GM11168 (cell line): ENCODE measurements around the gene KHNYN.

Experiments
- in situ Hi-C: fragments of 300-500 bp; cut with MboI; formaldehyde crosslinking; loops from one replicate; pipeline ENCODE4 v1.12.0; 2022; ENCODE audit warnings: low sequenced_read_pairs; ENCODE audit not compliant: unreplicated experiment

Gene KHNYN

GRCh38 chr14:24418492-24418873 lies 11.3 kb upstream of the KHNYN start:
- in situ Hi-C loops: no loop called here

- in situ Hi-C loops: no loop called here
These were observed 7.5 kb upstream of the KHNYN start for GRCh38 chr14:24422261-24422660.

GRCh38 chr14:24422694-24423601 lies 6.8 kb upstream of the KHNYN start:
- in situ Hi-C loops: no loop called here

- in situ Hi-C loops: no loop called here
These were observed 4.0 kb upstream of the KHNYN start for GRCh38 chr14:24425704-24426103.

GRCh38 chr14:24426150-24426911 lies 3.4 kb upstream of the KHNYN start:
- in situ Hi-C loops: no loop called here

GRCh38 chr14:24426912-24427536 lies 2.7 kb upstream of the KHNYN start:
- in situ Hi-C loops: no loop called here

GRCh38 chr14:24427537-24428508 lies 1.9 kb upstream of the KHNYN start:
- in situ Hi-C loops: no loop called here

GRCh38 chr14:24428628-24429394 lies 943 bp upstream of the KHNYN start:
- in situ Hi-C loops: no loop called here

GRCh38 chr14:24430143-24430681 lies 458 bp downstream of the KHNYN start:
- in situ Hi-C loops: loop anchor here (10.0 kb wide), 1 partner anchor 65 kb away; the partner anchor contains the start of gene NFATC4

- in situ Hi-C loops: loop anchor here (10.0 kb wide), 1 partner anchor 66 kb away; the partner anchor contains the start of gene NFATC4
These were observed 1.2 kb downstream of the KHNYN start for GRCh38 chr14:24430682-24431568.

GRCh38 chr14:24431569-24432258 lies 2.0 kb downstream of the KHNYN start:
- in situ Hi-C loops: loop anchor here (10.0 kb wide), 1 partner anchor 67 kb away; the partner anchor contains the start of gene NFATC4

- in situ Hi-C loops: loop anchor here (10.0 kb wide), 1 partner anchor 68 kb away; the partner anchor contains the start of gene NFATC4
These were observed 2.7 kb downstream of the KHNYN start for GRCh38 chr14:24432259-24433131.

GRCh38 chr14:24434036-24434435 lies 4.3 kb downstream of the KHNYN start:
- in situ Hi-C loops: loop anchor here (10.0 kb wide), 1 partner anchor 69 kb away; the partner anchor contains the start of gene NFATC4

GRCh38 chr14:24434676-24435075 lies 4.9 kb downstream of the KHNYN start:
- in situ Hi-C loops: loop anchor here (5.0 to 10.0 kb wide), 2 partner anchors 70 to 102 kb away; partner anchors contain the start of gene NFATC4

- in situ Hi-C loops: loop anchor here (5.0 to 10.0 kb wide), 2 partner anchors 70 to 103 kb away; partner anchors contain the start of gene NFATC4
These were observed 5.5 kb downstream of the KHNYN start for GRCh38 chr14:24435192-24435810.
